Bone marrow (tissue), 2 donors: Measurements from ENCODE around the gene C2CD4A.
A peak's percentile ranks its signal among the peaks of the same experiment; 100 is the strongest.

Experiments
- DNase-seq, 2 donors: peaks; one replicate each; lab custom pipeline; 2025; lab: John Stamatoyannopoulos, UW

Gene C2CD4A

GRCh38 chr15:62060113-62060895 lies 6.5 kb upstream of the C2CD4A start, which contains the start of gene VPS13C:
Gene VPS13C, minus strand, starts transcription at chr15:62060447. Its CDS starts 73 bp downstream, at chr15:62060374.
- peak; percentile 73 to 91 for DNase-seq

- no peak for DNase-seq
Measured at GRCh38 chr15:62060896-62061280, 5.9 kb upstream of the C2CD4A start.

- DNase-seq = no peak
Measured at GRCh38 chr15:62063825-62064635, 2.7 kb upstream of the C2CD4A start.

GRCh38 chr15:62067448-62068044 lies 769 bp downstream of the C2CD4A start:
- DNase-seq = peak in 1 of 2 donors; percentile 3

GRCh38 chr15:62068071-62068809 lies 1.5 kb downstream of the C2CD4A start:
- DNase-seq = peak in 1 of 2 donors; percentile 45

GRCh38 chr15:62068810-62069167 lies 2.0 kb downstream of the C2CD4A start:
- no peak for DNase-seq

GRCh38 chr15:62069551-62069950 lies 2.8 kb downstream of the C2CD4A start:
- DNase-seq = no peak

GRCh38 chr15:62071711-62072308 lies 5.0 kb downstream of the C2CD4A start:
- peak in 1 of 2 donors; percentile 23 for DNase-seq

GRCh38 chr15:62075595-62076277 lies 9.0 kb downstream of the C2CD4A start:
- DNase-seq = no peak

- no peak for DNase-seq
Measured at GRCh38 chr15:62079594-62079993, 12.8 kb downstream of the C2CD4A start.

GRCh38 chr15:62083194-62084154 lies 16.7 kb downstream of the C2CD4A start:
- no peak for DNase-seq

GRCh38 chr15:62085740-62086139 lies 19.0 kb downstream of the C2CD4A start:
- DNase-seq = no peak

- DNase-seq = no peak
Measured at GRCh38 chr15:62087671-62088352, 21.0 kb downstream of the C2CD4A start.

GRCh38 chr15:62088353-62088693 lies 21.5 kb downstream of the C2CD4A start:
- DNase-seq = no peak

GRCh38 chr15:62089616-62090015 lies 22.8 kb downstream of the C2CD4A start:
- DNase-seq = no peak

- no peak for DNase-seq
Measured at GRCh38 chr15:62090988-62091387, 24.2 kb downstream of the C2CD4A start.

- DNase-seq = no peak
Measured at GRCh38 chr15:62093809-62094208, 27.0 kb downstream of the C2CD4A start.

- no peak for DNase-seq
Measured at GRCh38 chr15:62094388-62094787, 27.6 kb downstream of the C2CD4A start.

- no peak for DNase-seq
Measured at GRCh38 chr15:62099094-62099601, 32.4 kb downstream of the C2CD4A start.
